ENCODE data around the gene FMNL3. TPM values are rescaled to one million over a fixed set of nuclear protein-coding genes. Genes with fewer than 3 reads are reported as not detected.

The FMNL3 gene
- total RNA-seq, 1 donor from 2014 or later, result 46.1 TPM

DNA sequence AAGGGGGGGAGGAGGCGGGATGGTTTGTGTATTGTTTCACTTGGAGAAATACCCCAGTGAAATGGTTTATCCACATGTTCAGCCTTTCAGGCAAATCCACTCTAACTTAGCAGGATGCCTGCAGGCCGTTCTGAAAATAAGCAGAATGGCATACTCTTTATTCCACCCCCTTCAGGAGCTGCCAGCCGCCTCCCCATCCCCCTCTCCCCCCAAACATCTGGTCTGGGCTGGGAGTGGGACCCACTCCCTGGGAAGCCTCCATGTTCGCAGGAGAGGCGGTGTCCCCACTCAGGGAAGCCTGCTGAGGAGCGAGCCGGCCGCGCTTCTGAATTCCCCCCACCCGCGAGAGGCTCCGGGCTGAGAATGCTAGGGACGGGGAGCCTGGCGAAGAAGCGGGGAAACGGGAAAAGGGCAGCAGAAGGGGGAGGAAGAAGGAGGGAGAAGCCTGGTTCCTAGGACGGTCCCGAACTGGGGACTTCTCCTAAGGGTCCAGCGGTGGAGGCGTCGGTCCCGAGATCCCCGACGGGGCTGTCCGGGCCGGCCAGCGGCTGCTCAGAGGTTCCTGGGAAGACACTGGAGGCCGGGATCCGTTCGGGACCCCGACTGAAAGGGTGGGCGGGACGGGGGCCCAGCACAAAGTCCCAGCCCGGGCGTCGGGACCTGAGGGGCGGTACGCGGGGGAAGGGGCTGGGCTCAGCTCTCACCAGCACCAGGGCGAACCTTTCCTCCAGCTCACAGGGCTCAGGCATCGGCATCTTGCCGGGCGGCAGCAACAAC, 666 bp downstream of the FMNL3 start:
- peak overlapping the region; percentile 96 for H3K4me3 Mint-ChIP-seq
- H3K27ac Mint-ChIP-seq, result peak overlapping the region; percentile 89
- H3K9me3 Mint-ChIP-seq, result no peaks in the 10 kb centered on the region
- H3K36me3 Mint-ChIP-seq (ENCODE audit: low read depth), result peaks cover 12% of the 10 kb centered on the region
- intact Hi-C loops (cut with micrococcal nuclease), result loop anchor here (1.0 to 5.0 kb wide), 7 partner anchors 7 to 349 kb away; partner anchors contain the start of genes MCRS1 and TMBIM6
- peaks cover 53% of the 10 kb centered on the region for H3K4me1 Mint-ChIP-seq (ENCODE audit: low read depth)
- peaks cover 20% of the 10 kb centered on the region for H3K27me3 Mint-ChIP-seq (ENCODE audit: insufficient read depth)
- peak; percentile 16 for DNase-seq (ENCODE audit: low spot score)

DNA sequence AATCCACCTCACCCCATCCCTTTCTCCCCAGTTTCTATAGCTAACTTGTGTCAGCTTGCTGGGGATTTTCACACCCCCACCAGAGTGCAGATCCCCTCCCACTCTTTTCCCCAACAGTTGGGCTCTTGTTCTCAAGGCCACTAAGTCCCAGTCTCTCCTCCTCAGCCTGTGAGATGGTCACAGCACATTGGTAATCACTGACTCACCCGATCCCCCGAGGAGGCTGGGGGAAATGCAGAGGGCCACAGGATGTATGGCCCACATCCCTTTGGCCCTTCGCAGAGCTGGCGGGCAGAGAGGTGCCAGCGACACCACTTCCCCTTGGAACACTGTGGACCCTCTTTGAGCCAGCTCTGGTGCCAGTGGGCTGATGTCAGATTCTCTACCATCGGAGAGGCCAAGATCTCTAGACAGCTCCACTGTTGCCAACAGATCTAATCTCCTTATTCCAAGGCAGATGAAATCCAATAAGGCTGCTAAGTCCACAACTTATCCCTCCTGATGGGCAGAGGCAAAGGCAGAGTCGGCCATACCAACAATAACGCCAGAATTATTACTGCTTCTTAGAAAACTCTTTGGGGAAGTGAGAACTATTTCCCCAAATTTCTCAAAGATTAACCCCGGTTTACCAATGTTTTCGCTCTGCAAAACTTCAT, 1.6 kb downstream of the FMNL3 start:
- Mint-ChIP-seq H3K27me3 (ENCODE audit: insufficient read depth) (peaks cover 11% of the 10 kb centered on the region), H3K36me3 (ENCODE audit: low read depth) (peaks cover 12% of the 10 kb centered on the region), H3K4me1 (ENCODE audit: low read depth) (peaks cover 54% of the 10 kb centered on the region), H3K27ac (peak overlapping the region; percentile 80), H3K9me3 (no peaks in the 10 kb centered on the region), H3K4me3 (peak overlapping the region; percentile 96)
- intact Hi-C loops (cut with micrococcal nuclease), result loop anchor here (5.0 kb wide), 1 partner anchor 348 kb away; no protein-coding TSS in a partner anchor
- no peak for DNase-seq (ENCODE audit: low spot score)

DNA sequence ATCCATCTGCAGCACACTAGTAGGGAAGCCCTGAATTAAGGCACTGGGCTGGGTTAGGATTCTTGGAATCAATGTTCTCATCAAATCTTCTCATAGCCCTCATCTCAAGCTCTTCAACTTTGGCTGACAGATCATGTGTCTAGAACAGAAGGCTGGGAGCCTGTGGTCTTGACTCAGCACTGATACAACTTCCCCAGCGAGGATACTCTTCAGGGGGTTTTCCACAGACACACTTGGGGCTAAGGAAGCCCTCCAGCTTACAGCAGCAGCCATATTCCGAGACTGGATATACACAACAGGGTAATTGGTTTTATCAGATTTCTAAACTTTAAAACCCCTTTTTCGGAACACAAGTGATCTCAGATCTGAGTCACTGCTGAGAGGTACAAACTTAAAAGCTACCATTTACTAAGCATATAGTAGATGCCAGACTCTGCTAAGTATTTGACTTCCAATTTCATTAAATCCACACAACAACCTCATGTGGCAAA, 3.5 kb downstream of the FMNL3 start:
- Mint-ChIP-seq H3K9me3 (no peaks in the 10 kb centered on the region), H3K4me1 (ENCODE audit: low read depth) (peaks cover 68% of the 10 kb centered on the region), H3K36me3 (ENCODE audit: low read depth) (peaks cover 14% of the 10 kb centered on the region), H3K4me3 (peak overlapping the region; percentile 69), H3K27ac (peak overlapping the region; percentile 81), H3K27me3 (ENCODE audit: insufficient read depth) (no peaks in the 10 kb centered on the region)
- intact Hi-C loops (cut with micrococcal nuclease), result loop anchor here (1.0 kb wide), 1 partner anchor 40 kb away; no protein-coding TSS in a partner anchor
- DNase-seq (ENCODE audit: low spot score), result peak; percentile 45

DNA sequence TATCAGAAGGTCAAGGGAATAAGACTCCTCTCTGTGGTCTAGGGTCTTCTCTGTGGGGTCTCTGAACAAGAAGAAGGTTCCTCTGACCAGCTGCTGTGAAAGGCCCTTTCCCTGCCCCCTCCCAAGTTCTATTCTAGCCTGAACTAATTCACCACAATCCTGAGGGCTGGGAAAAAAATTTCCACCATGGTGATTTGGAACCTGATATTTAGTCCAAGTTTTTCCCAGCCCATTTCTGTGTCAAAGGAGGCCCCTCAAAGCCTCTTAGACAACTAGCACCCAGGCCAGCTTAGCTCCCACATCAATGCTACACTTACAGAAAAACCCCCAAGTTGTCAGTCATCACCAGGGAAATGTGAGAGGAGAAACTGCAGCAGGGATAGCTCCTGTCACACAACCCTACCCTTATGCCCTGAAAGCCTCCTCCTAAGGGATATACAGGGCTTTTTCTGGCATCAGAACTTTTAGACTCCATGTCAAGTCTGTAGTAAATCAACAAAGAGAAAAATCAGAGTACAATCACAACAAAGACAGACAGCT, 4.5 kb downstream of the FMNL3 start:
- peaks cover 74% of the 10 kb centered on the region for H3K4me1 Mint-ChIP-seq (ENCODE audit: low read depth)
- intact Hi-C loops (cut with micrococcal nuclease), result loop anchor here (1.0 kb wide), 1 partner anchor 39 kb away; no protein-coding TSS in a partner anchor
- H3K36me3 Mint-ChIP-seq (ENCODE audit: low read depth), result peaks cover 14% of the 10 kb centered on the region
- no peak for DNase-seq (ENCODE audit: low spot score)
- H3K27me3 Mint-ChIP-seq (ENCODE audit: insufficient read depth), result no peaks in the 10 kb centered on the region
- H3K27ac Mint-ChIP-seq, result no peak overlapping the region
- peak overlapping the region; percentile 37 for H3K4me3 Mint-ChIP-seq
- H3K9me3 Mint-ChIP-seq, result no peaks in the 10 kb centered on the region

DNA sequence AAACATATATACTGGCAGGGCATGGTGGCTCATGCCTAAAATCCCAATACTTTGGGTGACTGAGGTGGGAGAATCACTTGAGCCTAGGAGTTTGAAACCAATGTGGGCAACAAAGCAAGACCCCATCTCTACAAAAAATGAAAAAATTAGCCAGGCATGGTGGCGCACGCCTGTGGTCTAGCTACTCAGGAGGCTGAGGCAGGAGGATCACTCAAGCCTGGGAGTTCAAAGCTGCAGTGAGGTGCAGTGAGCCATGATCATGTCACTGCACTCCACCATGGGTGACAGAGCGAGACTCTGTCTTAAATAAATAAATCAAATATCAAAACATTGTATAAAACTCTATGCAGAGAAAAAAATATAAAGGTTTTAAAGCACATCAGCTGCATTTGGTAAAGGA, 5.2 kb downstream of the FMNL3 start:
- no peak overlapping the region for H3K27ac Mint-ChIP-seq
- H3K9me3 Mint-ChIP-seq, result no peaks in the 10 kb centered on the region
- H3K27me3 Mint-ChIP-seq (ENCODE audit: insufficient read depth), result no peaks in the 10 kb centered on the region
- H3K4me1 Mint-ChIP-seq (ENCODE audit: low read depth), result peaks cover 75% of the 10 kb centered on the region
- H3K36me3 Mint-ChIP-seq (ENCODE audit: low read depth), result peaks cover 14% of the 10 kb centered on the region
- intact Hi-C loops (cut with micrococcal nuclease), result no loop called here
- no peak overlapping the region for H3K4me3 Mint-ChIP-seq
- DNase-seq (ENCODE audit: low spot score), result no peak

GRCh38 chr12:49698619-49699545, 8.3 kb downstream of the FMNL3 start:
- peak; percentile 21 for DNase-seq (ENCODE audit: low spot score)
- intact Hi-C loops (cut with micrococcal nuclease), result loop anchor here (1.0 to 2.0 kb wide), 6 partner anchors 8 to 54 kb away; partner anchors contain the start of genes FMNL3 and TMBIM6
- Mint-ChIP-seq H3K4me3 (peak overlapping the region; percentile 67), H3K36me3 (ENCODE audit: low read depth) (peaks cover 12% of the 10 kb centered on the region), H3K4me1 (ENCODE audit: low read depth) (peaks cover 61% of the 10 kb centered on the region), H3K9me3 (no peaks in the 10 kb centered on the region), H3K27me3 (ENCODE audit: insufficient read depth) (peaks cover 2% of the 10 kb centered on the region), H3K27ac (peak overlapping the region; percentile 83)

GRCh38 chr12:49697808-49698207, 9.4 kb downstream of the FMNL3 start:
- Mint-ChIP-seq H3K4me3 (no peak overlapping the region), H3K9me3 (no peaks in the 10 kb centered on the region), H3K27me3 (ENCODE audit: insufficient read depth) (peaks cover 2% of the 10 kb centered on the region), H3K36me3 (ENCODE audit: low read depth) (peaks cover 9% of the 10 kb centered on the region), H3K4me1 (ENCODE audit: low read depth) (peaks cover 50% of the 10 kb centered on the region), H3K27ac (no peak overlapping the region)
- no peak for DNase-seq (ENCODE audit: low spot score)
- intact Hi-C loops (cut with micrococcal nuclease), result loop anchor here (2.0 kb wide), 3 partner anchors 43 to 53 kb away; partner anchors contain the start of gene TMBIM6

DNA sequence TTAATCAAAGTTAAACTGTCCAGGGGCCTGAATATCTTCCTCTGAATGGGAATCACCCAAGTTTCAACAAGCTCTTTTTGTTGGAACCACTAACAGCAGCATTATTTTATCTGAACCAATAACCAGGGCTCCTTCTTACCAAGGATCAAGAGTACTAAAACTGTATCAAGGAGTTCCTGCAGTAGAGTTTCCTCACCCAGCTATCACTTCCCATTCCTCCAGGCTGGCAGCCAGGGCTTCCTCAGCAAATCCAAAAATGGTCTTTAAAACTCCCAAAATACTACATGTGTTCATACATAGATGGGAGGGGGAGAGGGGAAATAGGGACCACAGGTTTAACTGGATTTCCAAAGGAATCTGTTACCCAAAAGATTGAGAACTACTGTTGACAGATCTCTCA, 10.5 kb downstream of the FMNL3 start:
- peaks cover 41% of the 10 kb centered on the region for H3K4me1 Mint-ChIP-seq (ENCODE audit: low read depth)
- intact Hi-C loops (cut with micrococcal nuclease), result no loop called here
- H3K36me3 Mint-ChIP-seq (ENCODE audit: low read depth), result peaks cover 5% of the 10 kb centered on the region
- DNase-seq (ENCODE audit: low spot score), result no peak
- H3K27me3 Mint-ChIP-seq (ENCODE audit: insufficient read depth), result peaks cover 2% of the 10 kb centered on the region
- H3K4me3 Mint-ChIP-seq, result no peak overlapping the region
- no peak overlapping the region for H3K27ac Mint-ChIP-seq
- H3K9me3 Mint-ChIP-seq, result no peaks in the 10 kb centered on the region

- H3K27me3 Mint-ChIP-seq (ENCODE audit: insufficient read depth), result peaks cover 2% of the 10 kb centered on the region
- DNase-seq (ENCODE audit: low spot score), result no peak
- H3K36me3 Mint-ChIP-seq (ENCODE audit: low read depth), result peaks cover 2% of the 10 kb centered on the region
- no peak overlapping the region for H3K4me3 Mint-ChIP-seq
- intact Hi-C loops (cut with micrococcal nuclease), result no loop called here
- H3K27ac Mint-ChIP-seq, result no peak overlapping the region
- H3K4me1 Mint-ChIP-seq (ENCODE audit: low read depth), result peaks cover 39% of the 10 kb centered on the region
- H3K9me3 Mint-ChIP-seq, result no peaks in the 10 kb centered on the region
Observed at GRCh38 chr12:49693931-49694444, 13.2 kb downstream of the FMNL3 start.

DNA sequence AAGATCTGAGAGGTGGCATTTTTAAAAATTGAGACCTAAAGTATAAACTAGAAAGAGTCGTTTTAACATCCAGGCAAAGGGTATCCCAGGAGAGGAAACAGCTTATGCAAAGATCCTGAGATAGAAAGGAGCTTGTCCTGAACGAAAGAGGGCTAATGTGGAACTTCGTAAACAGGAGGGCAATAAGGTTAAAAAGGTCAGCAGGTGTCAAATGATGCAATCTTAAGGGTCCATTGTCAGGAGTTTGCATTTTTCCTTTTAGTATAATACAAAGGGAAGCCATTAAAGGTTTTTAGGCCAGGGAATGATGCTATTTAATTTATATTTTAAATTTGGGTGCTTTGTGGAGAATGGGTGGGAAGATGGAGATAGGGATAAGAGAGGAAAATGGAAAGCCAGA, 14.4 kb downstream of the FMNL3 start:
- no peak for DNase-seq (ENCODE audit: low spot score)
- no peaks in the 10 kb centered on the region for H3K9me3 Mint-ChIP-seq
- H3K36me3 Mint-ChIP-seq (ENCODE audit: low read depth), result peaks cover 2% of the 10 kb centered on the region
- peaks cover 35% of the 10 kb centered on the region for H3K4me1 Mint-ChIP-seq (ENCODE audit: low read depth)
- intact Hi-C loops (cut with micrococcal nuclease), result no loop called here
- no peak overlapping the region for H3K4me3 Mint-ChIP-seq
- H3K27me3 Mint-ChIP-seq (ENCODE audit: insufficient read depth), result peaks cover 2% of the 10 kb centered on the region
- no peak overlapping the region for H3K27ac Mint-ChIP-seq

DNA sequence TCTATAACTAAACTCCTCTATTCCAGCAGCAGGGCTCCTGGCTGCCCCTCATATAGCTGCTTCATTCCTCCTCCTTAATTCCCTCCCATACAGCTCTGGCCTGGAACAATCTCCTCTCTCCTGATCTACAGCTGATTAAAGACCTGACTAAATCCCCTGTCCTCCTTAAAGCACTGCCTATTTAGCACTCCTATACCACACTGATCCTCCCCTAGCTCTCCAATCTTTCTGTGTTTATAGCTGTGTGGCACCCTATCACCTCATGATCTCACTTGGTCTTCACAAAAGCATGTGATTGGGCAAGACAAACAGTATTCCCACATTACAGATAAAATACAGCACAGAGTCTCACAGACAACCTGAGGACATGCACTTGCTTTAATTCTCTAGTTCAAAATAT, 17.4 kb downstream of the FMNL3 start:
- intact Hi-C loops (cut with micrococcal nuclease), result no loop called here

GRCh38 chr12:49689237-49689636, 18.0 kb downstream of the FMNL3 start:
- Mint-ChIP-seq H3K27ac (no peak overlapping the region), H3K9me3 (no peaks in the 10 kb centered on the region), H3K4me1 (ENCODE audit: low read depth) (peaks cover 35% of the 10 kb centered on the region), H3K27me3 (ENCODE audit: insufficient read depth) (peaks cover 2% of the 10 kb centered on the region), H3K4me3 (no peak overlapping the region), H3K36me3 (ENCODE audit: low read depth) (peaks cover 1% of the 10 kb centered on the region)
- intact Hi-C loops (cut with micrococcal nuclease), result no loop called here
- no peak for DNase-seq (ENCODE audit: low spot score)

More for the DNA sequence above, 17.4 kb downstream of the FMNL3 start:
- no peak for DNase-seq (ENCODE audit: low spot score)
- Mint-ChIP-seq H3K4me1 (ENCODE audit: low read depth) (peaks cover 29% of the 10 kb centered on the region), H3K27ac (no peak overlapping the region), H3K27me3 (ENCODE audit: insufficient read depth) (no peaks in the 10 kb centered on the region), H3K36me3 (ENCODE audit: low read depth) (peaks cover 1% of the 10 kb centered on the region), H3K4me3 (peak overlapping the region; percentile 45), H3K9me3 (no peaks in the 10 kb centered on the region)
